K562 (cell line): ENCODE data around the gene SNX19. TPM values are rescaled to one million over a fixed set of nuclear protein-coding genes. Genes with fewer than 3 reads are reported as not detected.

Experiments used
- ATAC-seq: fragments of 200-7000 bp; cut with Tn5 transposase; 3 replicates; pipeline ENCODE4 v1.9.1; 2020; ENCODE audit warnings: moderate library complexity
- BruUV-seq: library from RNA; stranded (reverse); fragments of 400-500 nt; replicated peaks from 2 replicates; lab custom pipeline; 2021; lab: Mats Ljungman, UMichigan
- CTCF ChIA-PET: fragments of 300-600 bp; formaldehyde crosslinking; extraction: SDS; loops from one replicate; lab custom pipeline; 2021; ENCODE audit warnings: low intra/inter-chr PET ratio; lab: Yijun Ruan, JAX
- POLR2A ChIA-PET: fragments of 300-600, 350-650 bp; sonication (Branson Sonifier 250); formaldehyde crosslinking; extraction: SDS; loops from one replicate; lab custom pipeline; 2021; ENCODE audit warnings: antibody characterized with exemption, inconsistent platforms; lab: Yijun Ruan, JAX
- DNase-seq, 4 experiments: peaks; one replicate each; pipeline versions ENCODE4 v3.0.0 to v3.0.0-alpha.2; 2011 to 2018; ENCODE audit warnings: low spot score in 3 of 4, mixed read lengths in 3 of 4; ENCODE audit errors: extremely low read depth in 1 of 4
- FAIRE-seq: peaks from 2 replicates; lab custom pipeline; 2011; peaks lifted over from hg19 to GRCh38; lab: Jason Lieb, UNC
- H2AFZ ChIP-seq: 2 replicates; pipeline ENCODE4 v1.6.0; 2011; ENCODE audit warnings: low read depth, low read length, control low read depth, inconsistent platforms
- H3K27ac ChIP-seq: fragments of 200-600 bp; 3 replicates; pipeline ENCODE4 v1.8.0; 2011; ENCODE audit warnings: low read depth, mild to moderate bottlenecking, control low read depth, inconsistent platforms, low read length, moderate library complexity, mixed read lengths; ENCODE audit errors: extremely low read depth
- H3K27me3 ChIP-seq, 2 experiments: fragments of 300-600 bp in 1 of 2; 2 replicates in 1 of 2; 3 replicates in 1 of 2; pipeline versions ENCODE4 v1.6.0 to v1.8.0; 2011; ENCODE audit warnings: inconsistent platforms in 2 of 2, low read length in 2 of 2, mild to moderate bottlenecking in 1 of 2, mixed read lengths in 1 of 2, moderate library complexity in 1 of 2; ENCODE audit not compliant: control insufficient read depth in 2 of 2, insufficient read depth in 2 of 2
- H3K36me3 ChIP-seq: fragments of 300-600 bp; 3 replicates; pipeline ENCODE4 v1.8.0; 2011; ENCODE audit warnings: mild to moderate bottlenecking, low read length, inconsistent platforms; ENCODE audit not compliant: control insufficient read depth, insufficient read depth
- H3K4me1 ChIP-seq, 2 experiments: fragments of 200-600 bp in 1 of 2; replicated peaks in 1 of 2; 2 replicates in 1 of 2; 3 replicates in 1 of 2; pipeline versions ENCODE4 v1.5.1 to v1.8.0; 2011; ENCODE audit warnings: inconsistent platforms in 2 of 2, low read length in 2 of 2, mild to moderate bottlenecking in 1 of 2, mixed read lengths in 1 of 2, moderate library complexity in 1 of 2; ENCODE audit not compliant: control insufficient read depth in 2 of 2, insufficient read depth in 2 of 2
- H3K4me2 ChIP-seq: 2 replicates; pipeline ENCODE4 v1.6.1; 2011; ENCODE audit warnings: low read length, control low read depth, inconsistent platforms, mixed read lengths; ENCODE audit not compliant: insufficient read depth
- H3K4me3 ChIP-seq: fragments of 200-600 bp; sonication (generic), shearing (Covaris generic); 2 replicates; pipeline ENCODE4 v1.5.1; 2016; ENCODE audit warnings: control low read depth, inconsistent platforms
- H3K79me2 ChIP-seq: fragments of 200-600 bp; 3 replicates; pipeline ENCODE4 v1.8.0; 2011; ENCODE audit warnings: low read length, inconsistent platforms; ENCODE audit not compliant: control insufficient read depth, insufficient read depth
- H3K9ac ChIP-seq, 2 experiments: 2 replicates each; pipeline versions ENCODE4 v1.6.0 to v1.6.1; 2011; ENCODE audit warnings: low read depth in 2 of 2, low read length in 2 of 2, control low read depth in 1 of 2, inconsistent platforms in 1 of 2, mild to moderate bottlenecking in 1 of 2, mixed read lengths in 1 of 2; ENCODE audit not compliant: insufficient read depth in 1 of 2
- H3K9me1 ChIP-seq: one replicate; pipeline ENCODE4 v1.6.0; 2011; ENCODE audit warnings: inconsistent platforms, mild to moderate bottlenecking, low read length, moderate library complexity; ENCODE audit not compliant: control insufficient read depth, insufficient read depth
- H3K9me3 ChIP-seq: replicated peaks from 2 replicates; pipeline ENCODE4 v1.5.1; 2011; ENCODE audit warnings: low read depth, low read length, inconsistent platforms; ENCODE audit not compliant: control insufficient read depth, insufficient read depth
- H4K20me1 ChIP-seq: replicated peaks from 2 replicates; pipeline ENCODE4 v1.6.1; 2011; ENCODE audit warnings: low read length, inconsistent platforms, mixed read lengths; ENCODE audit not compliant: control insufficient read depth, insufficient read depth
- CEBPG ChIP-seq, 3 experiments: fragments of 200-800 bp in 1 of 3; sonication (Bioruptor generic) in 1 of 3; sonication (generic) in 1 of 3; formaldehyde crosslinking in 1 of 3; IDR thresholded peaks in 2 of 3; conservative IDR thresholded peaks in 1 of 3; 2 replicates each; pipeline versions ENCODE4 v1.6.1 to v1.8.0; 2016 to 2022; ENCODE audit warnings: missing compliant biosample characterization in 2 of 3, missing genetic modification characterization in 2 of 3, mild to moderate bottlenecking in 1 of 3, missing genetic modification reagents in 1 of 3
- DDX20 ChIP-seq: fragments of 450-650 bp; IDR thresholded peaks from 2 replicates; pipeline ENCODE4 v1.6.1; 2016; ENCODE audit warnings: missing genetic modification characterization, low read depth, mild to moderate bottlenecking, missing compliant biosample characterization, moderate library complexity
- PHF20 ChIP-seq: fragments of 450-650 bp; IDR thresholded peaks from 2 replicates; pipeline ENCODE4 v1.6.1; 2018; ENCODE audit not compliant: partially characterized antibody
- PML ChIP-seq: IDR thresholded peaks from 2 replicates; pipeline ENCODE4 v1.6.1; 2012; ENCODE audit warnings: low read length, inconsistent platforms
- ZKSCAN1 ChIP-seq: fragments of 150-350 bp; IDR thresholded peaks from 2 replicates; pipeline ENCODE4 v1.6.1; 2016; ENCODE audit warnings: low read depth, low read length
- ZNF347 ChIP-seq: fragments of 450-650 bp; formaldehyde crosslinking; IDR thresholded peaks from 2 replicates; pipeline ENCODE4 v1.4.0; 2020; ENCODE audit warnings: low read depth, mild to moderate bottlenecking, moderate library complexity
- WGBS: fragments of 100-300 bp; shearing (Covaris generic); methylation state at CpG from one replicate; pipeline ENCODE4 v1.1.6; 2016; ENCODE audit warnings: low coverage, mixed read lengths; ENCODE audit not compliant: insufficient coverage; ENCODE audit errors: missing lambda C conversion rate; 5-methylcytosine and 5-hydroxymethylcytosine counted together
- in situ Hi-C: fragments of 300-500 bp; cut with MboI; formaldehyde crosslinking; loops from 4 replicates; pipeline ENCODE4 v1.15.0; 2018; ENCODE audit warnings: inconsistent platforms, mixed read lengths
- intact Hi-C: fragments of 100-400 bp; cut with micrococcal nuclease; formaldehyde crosslinking; loops from 2 replicates; pipeline ENCODE4 v1.14.2; 2022
- polyA plus RNA-seq, 8 experiments: library from polyadenylated mRNA; depleted of rRNA in 4 of 8; stranded (reverse) in 5 of 8; unstranded in 3 of 8; fragments of >200 nt; fragmentation: Nextera tagmentation in 2 of 8; fragmentation: Illumina TruSeq in 1 of 8; extraction: Ambion mirVana in 2 of 8; extraction: Trizol in 1 of 8; gene quantifications; 2 replicates each; pipeline versions ENCODE4 v1.2.1 to v1.2.3, GENCODE V29; 2011 to 2014; ENCODE audit warnings: inconsistent platforms in 1 of 8, missing spikeins in 1 of 8
- total RNA-seq, 7 experiments: library from RNA; depleted of rRNA in 6 of 7; stranded (reverse); fragments of >200 nt in 6 of 7; fragmentation: Illumina TruSeq in 2 of 7; extraction: Trizol in 2 of 7; gene quantifications; 2 replicates each; pipeline versions ENCODE4 v1.2.1 to v1.2.3, GENCODE V29; 2011 to 2021; ENCODE audit warnings: low replicate concordance in 1 of 7
- TF ChIP-seq, protein P1 (sequence below): fragments of 150-350 bp; conservative IDR thresholded peaks from 2 replicates; pipeline ENCODE4 v1.6.1; 2014; ENCODE audit warnings: low read length
- TF ChIP-seq, protein P2 (sequence below): fragments of 250-450 bp; sonication (Bioruptor Pico); IDR thresholded peaks from 2 replicates; pipeline ENCODE4 v1.4.0; 2020; ENCODE audit warnings: borderline replicate concordance
- TF ChIP-seq, protein P3 (sequence below): fragments of 450-650 bp; IDR thresholded peaks from 2 replicates; pipeline ENCODE4 v1.6.1; 2018; ENCODE audit warnings: mild to moderate bottlenecking, low read depth; ENCODE audit not compliant: partially characterized antibody

SNX19 gene
- total and polyA plus RNA-seq, 9 of the 15 experiments (the other 6 are each of a cell fraction or from before 2014, with no cell fraction given): 2.2 to 31.3 (median 19.6) TPM

DNA sequence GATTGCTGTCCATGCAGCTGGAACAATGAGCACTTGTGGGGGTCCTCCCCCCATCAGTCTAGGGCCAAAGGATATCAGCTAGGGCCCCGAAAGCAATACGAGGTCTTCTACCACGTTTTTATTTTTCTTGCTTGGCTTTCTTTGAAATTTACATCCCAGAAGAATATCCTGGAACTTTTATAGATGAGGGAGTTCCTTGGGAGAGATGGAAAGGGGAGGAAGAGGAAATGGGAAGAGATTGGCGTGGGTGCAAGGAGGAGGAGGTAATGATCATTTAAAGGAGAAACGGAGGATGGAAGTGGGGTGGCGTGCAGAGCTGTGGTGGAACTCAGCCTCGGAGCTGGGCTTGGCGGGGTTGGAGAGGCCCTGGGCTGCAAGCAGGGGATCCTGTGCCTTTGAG is 90.3 kb downstream of the SNX19 start:
- in situ Hi-C loops: no loop called here
- Histone ChIP-seq H3K4me3 (no peak overlapping the region), H3K79me2 (no peaks in the 10 kb centered on the region), H3K9me3 (no peaks in the 10 kb centered on the region), H2AFZ (no peak overlapping the region), H3K9ac (no peak overlapping the region), H4K20me1 (0 out of 2 replicates have a peak, but pooled peaks cover 3% of the 10 kb centered on the region)
- POLR2A ChIA-PET: no interaction called here
- TF ChIP-seq DDX20 (tag) (no peak), ZKSCAN1 (no peak), ZNF347 (no peak), CEBPG (CRISPR knock-in tag; IDR thresholded peaks at IDR 0.05) (no peak), CEBPG (tag; conservative IDR thresholded peaks at IDR 0.05 in 1 of 2, IDR thresholded peaks at IDR 0.05 in 1 of 2) (no peak), PHF20 (no peak), PML (no peak)
- TF ChIP-seq, protein P1, sequence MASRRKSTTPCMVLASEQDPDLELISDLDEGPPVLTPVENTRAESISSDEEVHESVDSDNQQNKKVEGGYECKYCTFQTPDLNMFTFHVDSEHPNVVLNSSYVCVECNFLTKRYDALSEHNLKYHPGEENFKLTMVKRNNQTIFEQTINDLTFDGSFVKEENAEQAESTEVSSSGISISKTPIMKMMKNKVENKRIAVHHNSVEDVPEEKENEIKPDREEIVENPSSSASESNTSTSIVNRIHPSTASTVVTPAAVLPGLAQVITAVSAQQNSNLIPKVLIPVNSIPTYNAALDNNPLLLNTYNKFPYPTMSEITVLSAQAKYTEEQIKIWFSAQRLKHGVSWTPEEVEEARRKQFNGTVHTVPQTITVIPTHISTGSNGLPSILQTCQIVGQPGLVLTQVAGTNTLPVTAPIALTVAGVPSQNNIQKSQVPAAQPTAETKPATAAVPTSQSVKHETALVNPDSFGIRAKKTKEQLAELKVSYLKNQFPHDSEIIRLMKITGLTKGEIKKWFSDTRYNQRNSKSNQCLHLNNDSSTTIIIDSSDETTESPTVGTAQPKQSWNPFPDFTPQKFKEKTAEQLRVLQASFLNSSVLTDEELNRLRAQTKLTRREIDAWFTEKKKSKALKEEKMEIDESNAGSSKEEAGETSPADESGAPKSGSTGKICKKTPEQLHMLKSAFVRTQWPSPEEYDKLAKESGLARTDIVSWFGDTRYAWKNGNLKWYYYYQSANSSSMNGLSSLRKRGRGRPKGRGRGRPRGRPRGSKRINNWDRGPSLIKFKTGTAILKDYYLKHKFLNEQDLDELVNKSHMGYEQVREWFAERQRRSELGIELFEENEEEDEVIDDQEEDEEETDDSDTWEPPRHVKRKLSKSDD: no peak
- TF ChIP-seq, protein P2, sequence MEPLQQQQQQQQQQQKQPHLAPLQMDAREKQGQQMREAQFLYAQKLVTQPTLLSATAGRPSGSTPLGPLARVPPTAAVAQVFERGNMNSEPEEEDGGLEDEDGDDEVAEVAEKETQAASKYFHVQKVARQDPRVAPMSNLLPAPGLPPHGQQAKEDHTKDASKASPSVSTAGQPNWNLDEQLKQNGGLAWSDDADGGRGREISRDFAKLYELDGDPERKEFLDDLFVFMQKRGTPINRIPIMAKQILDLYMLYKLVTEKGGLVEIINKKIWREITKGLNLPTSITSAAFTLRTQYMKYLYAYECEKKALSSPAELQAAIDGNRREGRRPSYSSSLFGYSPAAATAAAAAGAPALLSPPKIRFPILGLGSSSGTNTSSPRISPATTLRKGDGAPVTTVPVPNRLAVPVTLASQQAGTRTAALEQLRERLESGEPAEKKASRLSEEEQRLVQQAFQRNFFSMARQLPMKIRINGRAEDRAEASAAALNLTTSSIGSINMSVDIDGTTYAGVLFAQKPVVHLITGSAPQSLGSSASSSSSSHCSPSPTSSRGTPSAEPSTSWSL: no peak
- TF ChIP-seq, protein P3, sequence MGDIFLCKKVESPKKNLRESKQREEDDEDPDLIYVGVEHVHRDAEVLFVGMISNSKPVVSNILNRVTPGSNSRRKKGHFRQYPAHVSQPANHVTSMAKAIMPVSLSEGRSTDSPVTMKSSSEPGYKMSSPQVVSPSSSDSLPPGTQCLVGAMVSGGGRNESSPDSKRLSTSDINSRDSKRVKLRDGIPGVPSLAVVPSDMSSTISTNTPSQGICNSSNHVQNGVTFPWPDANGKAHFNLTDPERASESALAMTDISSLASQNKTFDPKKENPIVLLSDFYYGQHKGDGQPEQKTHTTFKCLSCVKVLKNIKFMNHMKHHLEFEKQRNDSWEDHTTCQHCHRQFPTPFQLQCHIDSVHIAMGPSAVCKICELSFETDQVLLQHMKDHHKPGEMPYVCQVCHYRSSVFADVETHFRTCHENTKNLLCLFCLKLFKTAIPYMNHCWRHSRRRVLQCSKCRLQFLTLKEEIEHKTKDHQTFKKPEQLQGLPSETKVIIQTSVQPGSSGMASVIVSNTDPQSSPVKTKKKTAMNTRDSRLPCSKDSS: no peak
- TF ChIP-seq, all 486 proteins: peak for 0
- BruUV-seq: no TSS peak
- Histone ChIP-seq H3K4me1 (no peaks in the 10 kb centered on the region), H3K4me2 (no peak overlapping the region), H3K36me3 (no peaks in the 10 kb centered on the region), H3K27me3 (peaks cover 0 to 28% of the 10 kb centered on the region in 2 experiments; a peak in 2 of 5 replicates), H3K9me1 (no peaks in the 10 kb centered on the region), H3K27ac (no peak overlapping the region)
- intact Hi-C loops: no loop called here
- WGBS: 1% methylated on average over 8 of the region's 8 CpGs
- CTCF ChIA-PET: no interaction called here
- DNase-seq: no peak
- no peak for ATAC-seq
- FAIRE-seq: no peak
